Mammary epithelial cell (primary cell): ENCODE data around the gene AFG1L.

Experiments used
- CTCF ChIP-seq, 2 donors: IDR thresholded peaks in 1 of 2; conservative IDR thresholded peaks in 1 of 2; 2 replicates each; pipeline ENCODE4 v1.5.1; 2011 to 2012; ENCODE audit warnings: inconsistent platforms in 2 of 2, low read length in 2 of 2, mild to moderate bottlenecking in 2 of 2, control low read depth in 1 of 2, low read depth in 1 of 2; ENCODE audit not compliant: insufficient read depth in 1 of 2; ENCODE audit errors: extremely low read depth in 1 of 2
- EZH2 ChIP-seq: IDR thresholded peaks from 2 replicates; pipeline ENCODE4 v1.6.1; 2012; ENCODE audit warnings: low read length, inconsistent platforms, borderline replicate concordance

DNA sequence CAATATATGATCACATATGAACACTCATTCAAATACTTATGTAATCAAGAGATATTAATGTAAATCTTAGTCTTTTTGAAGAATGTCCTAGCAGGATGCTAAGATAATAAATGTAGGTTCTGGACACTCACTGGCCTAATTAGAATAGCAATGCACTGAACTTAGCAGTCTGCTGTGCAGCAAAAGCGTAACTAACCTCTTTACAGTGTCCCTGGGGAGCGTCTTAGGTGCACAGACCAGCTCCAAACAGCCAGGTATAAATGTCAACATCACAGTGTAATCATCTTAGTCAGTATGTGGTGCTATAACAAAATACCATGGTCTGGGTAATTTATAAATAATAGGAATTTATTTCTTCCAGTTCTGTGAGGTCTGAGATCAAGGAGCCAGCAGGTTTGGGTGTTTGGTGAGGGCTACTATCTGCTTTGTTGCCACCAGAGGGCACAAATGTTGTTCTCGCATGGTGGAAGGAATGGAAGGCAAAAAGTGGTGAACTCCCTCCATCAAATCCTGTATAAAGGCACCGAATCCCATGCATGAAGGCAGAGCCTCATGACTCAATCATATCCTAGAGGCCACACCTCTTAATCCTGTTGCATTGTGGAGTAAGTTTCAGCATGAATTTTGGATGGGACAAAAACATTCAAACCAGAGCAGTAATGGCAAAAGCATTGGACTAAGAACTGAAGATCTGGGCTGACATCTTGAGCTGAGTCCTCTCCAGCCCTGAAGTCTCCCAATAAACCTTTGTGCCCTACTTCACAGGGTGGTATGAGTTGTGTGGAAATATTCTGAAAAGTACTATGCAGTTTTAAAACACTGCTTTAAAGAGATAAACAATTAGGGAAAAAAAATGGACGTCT, 224.1 kb downstream of the AFG1L start:
- peak; percentile 55 to 58 for TF ChIP-seq CTCF (conservative IDR thresholded peaks at IDR 0.05 in 1 of 2, IDR thresholded peaks at IDR 0.05 in 1 of 2; ENCODE audit: extremely low read depth in 1 of 2, insufficient read depth in 1 of 2, low read depth in 1 of 2, low read length in 2 of 2)
- no peak for TF ChIP-seq EZH2
